Measurements from ENCODE around the gene ASTN2. TPM values are rescaled to one million over a fixed set of nuclear protein-coding genes. Genes with fewer than 3 reads are reported as not detected.

Gene ASTN2
- total RNA-seq, 1 experiment from 2014 or later = 4.8 TPM

GRCh38 chr9:116875576-116875975, 539.3 kb downstream of the ASTN2 start:
- no peak for TF ChIP-seq CBX3 (IDR thresholded peaks at IDR 0.05; ENCODE audit: low read depth)
- no peak for TF ChIP-seq EZH2phosphoT487 (IDR thresholded peaks at IDR 0.05; ENCODE audit: borderline replicate concordance)
- TF ChIP-seq TCF7L2 (IDR thresholded peaks at IDR 0.05; ENCODE audit: borderline replicate concordance, extremely low read depth, insufficient read depth, insufficient read length) = no peak
- no peak for TF ChIP-seq ZBTB33 (IDR thresholded peaks at IDR 0.05; ENCODE audit: extremely low read depth, insufficient replicate concordance, low read length)
- TF ChIP-seq EGR1 (IDR thresholded peaks at IDR 0.05; ENCODE audit: low read depth) = no peak
- TF ChIP-seq POLR2A (IDR thresholded peaks at IDR 0.05; ENCODE audit: borderline replicate concordance, extremely low read depth, insufficient read depth, insufficient read length) = no peak
- no peak for TF ChIP-seq YY1 (IDR thresholded peaks at IDR 0.05; ENCODE audit: extremely low read depth, insufficient replicate concordance, low read depth, low read length)
- no peak for TF ChIP-seq ATF3 (IDR thresholded peaks at IDR 0.05)
- TF ChIP-seq ELF1 (IDR thresholded peaks at IDR 0.05; ENCODE audit: borderline replicate concordance, low read depth) = no peak
- no peak for TF ChIP-seq MAX (IDR thresholded peaks at IDR 0.05)
- TF ChIP-seq FOSL1 (IDR thresholded peaks at IDR 0.05; ENCODE audit: low read depth) = no peak
- no peak for TF ChIP-seq EZH2 (IDR thresholded peaks at IDR 0.05)
- TF ChIP-seq ZFX (IDR thresholded peaks at IDR 0.05) = no peak
- TF ChIP-seq ZNF274 (IDR thresholded peaks at IDR 0.05; ENCODE audit: low read depth, low read length) = no peak
- no peak for TF ChIP-seq JUND (IDR thresholded peaks at IDR 0.05)
- TF ChIP-seq SRF (IDR thresholded peaks at IDR 0.05; ENCODE audit: low read depth) = no peak
- RAD21 ChIA-PET (ENCODE audit: low non-redundant PET in 1 of 2, low total read pairs in 2 of 2, uncharacterized antibody in 2 of 2, unreplicated experiment in 2 of 2) = no interaction called here
- Histone ChIP-seq H2AFZ (ENCODE audit: low read depth, low read length, poor library complexity, severe bottlenecking) (no peak overlapping the region), H3K4me3 (replicated peaks in 1 of 2; ENCODE audit: low read depth in 1 of 2, low read length in 2 of 2) (no peak overlapping the region), H3K27me3 (ENCODE audit: insufficient read depth, low read length) (no peaks in the 10 kb centered on the region), H3K79me2 (ENCODE audit: insufficient read depth, low read length) (no peaks in the 10 kb centered on the region), H4K20me1 (ENCODE audit: insufficient read depth) (no peaks in the 10 kb centered on the region), H3K9ac (ENCODE audit: low read length) (no peak overlapping the region), H3K4me1 (ENCODE audit: control insufficient read depth in 1 of 2, insufficient read depth in 2 of 2, low read length in 2 of 2) (peaks cover 0 to 9% of the 10 kb centered on the region in 2 experiments; a peak in 3 of 4 replicates), H3K9me3 (ENCODE audit: control insufficient read depth in 1 of 2, insufficient read depth in 1 of 2, low read depth in 1 of 2, low read length in 2 of 2) (peaks cover 4 to 7% of the 10 kb centered on the region in 2 experiments; a peak in 2 of 4 replicates), H3K36me3 (ENCODE audit: control insufficient read depth in 1 of 2, insufficient read depth in 2 of 2, low read length in 2 of 2) (no peaks in the 10 kb centered on the region), H3K27ac (ENCODE audit: low read depth, low read length) (no peak overlapping the region), H3K9me2 (ENCODE audit: insufficient read depth) (no peaks in the 10 kb centered on the region), H3K4me2 (ENCODE audit: low read length) (no peak overlapping the region)
- ATAC-seq = no peak
- no TSS peak for BruUV-seq (replicated peaks)
- CTCF ChIA-PET = no interaction called here
- intact Hi-C loops (cut with micrococcal nuclease) = no loop called here
- DNase-seq (ENCODE audit: low read depth, low spot score) = no peak
- POLR2A ChIA-PET = no interaction called here
